Stimulated activated CD8-positive, alpha-beta memory T cell treated with anti-CD3 and anti-CD28 coated beads, Interleukin-15, amount 100 ng/mL, for 1 hour (primary cell): ENCODE data around the gene PRKAA1.
"Not testable (repeated sequence)": the region's sequence is repeated elsewhere in the genome, so short reads cannot be mapped to it uniquely, and the experiment has no call there.

Experiments used
- DNase-seq: peaks from one replicate; pipeline ENCODE4 v3.0.0-alpha.2; 2020; ENCODE audit warnings: low read depth

PRKAA1 gene

DNA sequence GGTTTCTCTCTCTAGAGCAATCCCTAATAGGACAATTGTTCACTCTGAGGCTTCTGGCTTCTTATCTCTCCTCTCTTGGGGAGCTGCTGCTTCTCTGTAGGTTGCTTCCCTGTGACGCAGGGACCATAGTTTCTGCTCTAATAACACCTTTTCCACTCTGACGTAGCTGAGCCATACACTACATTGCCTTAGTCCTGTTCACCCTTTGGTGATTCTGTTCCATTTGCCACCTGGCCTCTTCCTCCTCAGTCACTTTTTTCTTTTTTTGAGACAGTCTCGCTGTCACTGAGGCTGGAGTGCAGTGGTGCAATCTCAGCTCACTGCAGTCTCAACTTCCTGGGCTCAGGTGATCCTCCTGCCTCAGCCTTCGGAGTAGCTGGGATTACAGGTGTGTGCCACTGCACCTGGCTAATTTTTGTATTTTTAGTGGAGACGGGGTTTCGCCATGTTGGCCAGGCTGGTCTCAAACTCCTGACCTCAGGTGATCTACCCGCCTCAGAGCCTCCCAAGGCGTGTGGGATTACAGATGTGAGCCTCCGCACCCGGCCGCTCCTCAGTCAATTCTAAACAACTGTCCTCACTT, 27.4 kb upstream of the PRKAA1 start:
- DNase-seq, result not testable (repeated sequence)

- no peak for DNase-seq
These were observed 25.3 kb upstream of the PRKAA1 start for GRCh38 chr5:40823459-40823858.

DNA sequence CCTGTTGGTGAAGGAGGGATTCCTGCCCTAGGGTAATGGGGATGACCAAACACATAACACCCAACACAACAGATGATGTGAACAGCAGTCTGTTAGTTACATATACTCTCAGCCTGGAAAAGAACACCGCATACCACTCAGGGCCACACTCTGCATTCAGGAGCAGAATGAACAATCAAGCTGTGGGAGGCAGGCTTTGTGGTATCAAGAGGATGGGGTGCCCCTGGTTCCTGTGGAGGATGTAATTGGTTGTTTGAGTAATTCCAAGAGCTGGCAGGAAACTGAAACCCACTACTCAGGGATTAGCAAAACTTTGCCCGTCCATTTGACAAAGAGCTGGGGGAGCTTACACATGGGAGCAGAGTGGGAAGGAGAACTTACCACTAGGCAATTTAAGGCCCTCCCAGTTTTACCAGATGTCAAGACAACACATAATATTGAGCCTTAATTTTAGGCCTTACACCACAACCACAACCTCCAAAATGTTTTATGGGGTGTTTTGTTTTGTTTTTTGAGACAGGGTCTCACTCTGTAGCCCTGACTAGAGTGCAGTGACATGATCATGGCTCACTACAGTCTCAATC, 15.6 kb upstream of the PRKAA1 start:
- no peak for DNase-seq

DNA sequence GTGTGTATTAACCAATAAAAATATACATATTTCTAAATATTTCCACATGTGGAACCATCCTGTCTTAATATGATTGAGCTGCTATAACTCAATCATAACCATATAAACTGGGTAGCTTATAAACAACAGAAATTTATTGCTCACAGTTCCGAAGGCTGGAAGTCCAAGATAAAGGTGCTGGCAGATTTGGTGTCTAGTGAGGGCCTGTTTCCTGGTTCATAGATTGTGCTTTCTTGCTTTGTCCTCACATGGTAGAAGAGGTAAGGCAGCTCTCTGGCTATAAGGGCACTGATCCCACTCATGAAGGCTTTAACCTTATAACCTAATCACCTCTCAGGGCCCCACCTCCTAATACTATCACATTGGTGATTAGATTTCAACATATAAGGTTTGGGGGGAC, 14.0 kb upstream of the PRKAA1 start:
- no peak for DNase-seq

- no peak for DNase-seq
These were observed 3.8 kb upstream of the PRKAA1 start for GRCh38 chr5:40801771-40802562.

DNA sequence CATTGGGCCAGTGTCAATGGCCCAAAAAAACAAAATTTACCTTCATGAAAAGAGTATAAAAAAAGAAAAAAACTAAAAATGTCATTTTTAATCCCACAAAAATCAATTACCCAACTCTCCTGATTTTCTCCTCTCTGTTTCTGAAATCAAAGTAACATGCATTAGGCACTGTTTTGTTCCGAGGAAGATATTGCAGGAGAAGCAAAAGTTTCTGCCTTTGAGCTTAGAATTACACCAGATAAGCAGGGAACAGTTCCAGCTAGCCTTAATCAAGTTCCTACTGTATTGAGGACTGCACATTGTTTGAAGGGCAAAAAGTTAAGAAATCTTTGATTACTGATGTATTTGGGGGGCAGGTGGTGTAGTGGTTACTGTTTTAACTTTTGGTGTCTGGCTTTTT, 1.1 kb upstream of the PRKAA1 start:
- DNase-seq, result no peak

- no peak for DNase-seq
These were observed 632 bp upstream of the PRKAA1 start for GRCh38 chr5:40798801-40799210.

- peak; percentile 46 for DNase-seq
These were observed 732 bp downstream of the PRKAA1 start for GRCh38 chr5:40797273-40798011.

GRCh38 chr5:40796487-40796889, 1.7 kb downstream of the PRKAA1 start:
- no peak for DNase-seq

GRCh38 chr5:40794877-40795276, 3.3 kb downstream of the PRKAA1 start:
- DNase-seq, result not testable (repeated sequence)

DNA sequence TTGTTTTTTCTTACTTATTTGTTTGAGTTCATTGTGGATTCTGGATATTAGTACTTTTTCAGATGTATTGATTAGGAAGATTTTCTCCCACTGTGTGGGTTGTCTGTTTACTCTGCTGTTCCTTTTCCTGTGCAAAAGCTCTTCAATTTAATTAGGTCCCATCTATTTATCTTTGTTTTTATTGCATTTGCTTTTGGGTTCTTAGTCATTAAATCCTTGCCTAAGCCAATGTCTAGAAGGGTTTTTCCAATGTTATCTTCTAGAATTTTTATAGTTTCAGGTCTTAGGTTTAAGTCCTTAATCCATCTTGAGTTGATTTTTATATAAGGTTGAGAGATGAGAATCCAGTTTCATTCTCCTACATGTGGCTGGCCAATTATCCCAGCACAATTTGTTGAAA, 3.8 kb downstream of the PRKAA1 start:
- not testable (repeated sequence) for DNase-seq

- not testable (repeated sequence) for DNase-seq
These were observed 5.5 kb downstream of the PRKAA1 start for GRCh38 chr5:40792691-40793090.

GRCh38 chr5:40791715-40792139, 6.4 kb downstream of the PRKAA1 start:
- no peak for DNase-seq

GRCh38 chr5:40790947-40791593, 7.1 kb downstream of the PRKAA1 start:
- no peak for DNase-seq

GRCh38 chr5:40788941-40789340, 9.2 kb downstream of the PRKAA1 start:
- not testable (repeated sequence) for DNase-seq

DNA sequence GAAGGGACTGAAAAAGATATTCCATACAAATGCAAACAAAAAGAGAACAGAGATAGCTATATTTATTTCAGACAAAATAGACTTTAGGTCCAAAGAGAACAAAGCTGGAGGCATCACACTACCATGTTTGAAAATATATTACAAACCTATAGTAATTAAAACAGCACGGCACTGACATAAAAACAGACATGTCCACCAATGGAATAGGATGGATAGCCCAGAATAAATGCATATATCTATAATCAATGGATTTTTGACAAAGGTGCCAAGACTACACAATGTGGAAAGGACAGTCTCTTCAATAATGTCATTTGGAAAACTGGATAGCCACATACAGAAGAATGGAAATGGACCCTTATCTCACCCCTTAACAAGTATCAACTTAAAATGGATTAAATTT, 10.2 kb downstream of the PRKAA1 start:
- no peak for DNase-seq

DNA sequence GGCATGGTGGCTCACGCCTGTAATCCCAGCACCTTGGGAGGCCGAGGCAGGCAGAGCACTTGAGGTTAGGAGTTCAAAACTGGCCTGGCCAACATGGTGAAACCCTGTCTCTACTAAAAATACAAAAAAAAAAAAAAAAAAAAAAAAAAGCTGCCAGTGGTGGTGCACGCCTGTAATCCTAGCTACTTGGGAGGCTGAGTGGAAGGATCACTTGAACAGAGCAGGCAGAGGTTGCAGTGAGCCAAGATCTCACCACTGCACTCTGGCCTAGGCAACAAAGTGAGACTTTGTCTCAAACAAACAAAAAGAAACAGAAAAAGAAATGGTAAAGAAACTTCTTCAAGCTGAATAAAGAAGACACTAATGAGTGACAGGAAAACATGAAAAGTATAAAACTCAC, 11.5 kb downstream of the PRKAA1 start:
- not testable (repeated sequence) for DNase-seq

DNA sequence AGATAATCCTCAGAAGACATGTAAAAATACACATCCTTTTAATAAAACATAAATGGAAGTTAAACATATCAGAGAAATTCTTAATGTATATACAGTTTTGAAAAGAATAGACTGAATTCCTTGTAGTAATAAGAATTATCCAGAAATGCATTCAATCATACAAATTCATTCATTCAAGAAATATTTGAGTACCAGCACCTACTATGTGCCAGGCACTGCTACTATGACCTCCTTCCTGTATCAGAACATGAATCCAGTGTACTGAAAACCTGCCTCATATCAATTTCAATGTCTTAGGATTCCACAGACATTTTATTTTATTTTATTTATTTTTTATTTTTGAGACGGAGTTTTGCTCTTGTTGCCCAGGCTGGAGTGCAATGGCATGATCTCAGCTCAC, 13.3 kb downstream of the PRKAA1 start:
- no peak for DNase-seq

GRCh38 chr5:40784027-40784653, 14.0 kb downstream of the PRKAA1 start:
- no peak for DNase-seq

DNA sequence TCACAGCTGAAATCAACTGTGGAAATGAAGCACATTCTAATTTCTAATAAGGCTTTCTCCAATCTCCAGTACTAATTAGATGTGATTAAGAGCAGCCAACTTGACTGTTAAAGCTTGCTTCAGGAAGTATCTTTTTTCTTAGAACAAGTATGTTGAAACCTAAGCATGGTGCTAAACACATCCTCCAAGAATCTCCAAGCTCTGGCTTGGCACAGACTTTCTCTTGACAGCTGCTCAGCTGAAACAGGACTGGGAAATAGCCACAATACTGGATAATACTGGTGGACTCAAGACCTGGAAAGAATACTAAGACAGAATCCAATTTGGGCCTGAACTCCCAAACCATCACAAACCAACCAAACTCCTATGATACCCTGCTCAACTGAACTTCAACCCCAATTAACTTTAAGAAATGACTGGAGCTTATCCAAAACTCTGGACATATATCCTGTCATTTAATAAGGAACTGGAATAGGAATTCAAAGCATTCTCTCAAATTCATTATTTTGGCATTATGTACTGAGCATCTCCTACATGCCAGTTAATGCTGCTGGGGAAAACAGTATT, 16.2 kb downstream of the PRKAA1 start:
- no peak for DNase-seq

DNA sequence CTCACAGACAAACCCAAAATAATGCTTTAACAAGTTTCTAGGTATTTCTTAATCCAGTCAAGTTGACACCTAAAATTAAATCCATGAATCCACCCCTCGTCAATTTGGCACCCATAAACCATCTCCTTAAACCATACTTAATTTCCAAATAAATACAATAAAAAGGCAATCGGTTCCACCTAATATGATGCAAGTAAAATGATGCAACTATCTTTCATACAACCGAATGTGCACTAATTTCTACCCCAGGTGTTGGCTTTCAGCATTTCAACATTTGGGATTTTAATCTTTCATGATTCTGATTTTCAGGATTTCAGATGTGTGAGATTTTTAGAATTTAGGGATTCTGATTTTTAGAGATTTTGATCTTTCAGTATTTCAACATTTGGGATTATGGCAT, 17.3 kb downstream of the PRKAA1 start:
- no peak for DNase-seq
